ENCODE results near the gene HSPB9.
"Not testable (repeated sequence)": the region's sequence is repeated elsewhere in the genome, so short reads cannot be mapped to it uniquely, and the experiment has no call there.

HSPB9 gene

GRCh38 chr17:42120161-42120769 lies 2.3 kb upstream of the HSPB9 start:
- no peak for DNase-seq

- DNase-seq, result peak; percentile 78
Measured at GRCh38 chr17:42120770-42121769, 1.5 kb upstream of the HSPB9 start, which contains the start of gene KAT2A. TSS of gene KAT2A (minus strand) at chr17:42121367. CDS start at chr17:42121304, 63 bp downstream.

GRCh38 chr17:42124256-42124655 lies 1.7 kb downstream of the HSPB9 start:
- no peak for DNase-seq

- DNase-seq, result no peak
Measured at GRCh38 chr17:42125565-42125964, 3.0 kb downstream of the HSPB9 start.

- no peak for DNase-seq
Measured at GRCh38 chr17:42126836-42127235, 4.2 kb downstream of the HSPB9 start.

- DNase-seq, result no peak
Measured at GRCh38 chr17:42127414-42127813, 4.8 kb downstream of the HSPB9 start.

- DNase-seq, result no peak
Measured at GRCh38 chr17:42129109-42129837, 6.7 kb downstream of the HSPB9 start.

GRCh38 chr17:42130310-42130936 lies 7.8 kb downstream of the HSPB9 start:
- no peak for DNase-seq

GRCh38 chr17:42131232-42131631 lies 8.6 kb downstream of the HSPB9 start:
- DNase-seq, result no peak

GRCh38 chr17:42131981-42132432 lies 9.4 kb downstream of the HSPB9 start:
- DNase-seq, result no peak

- no peak for DNase-seq
Measured at GRCh38 chr17:42132941-42133340, 10.3 kb downstream of the HSPB9 start.

- DNase-seq, result peak; percentile 42
Measured at GRCh38 chr17:42133461-42134041, 10.9 kb downstream of the HSPB9 start.

- DNase-seq, result no peak
Measured at GRCh38 chr17:42135151-42135550, 12.5 kb downstream of the HSPB9 start.

- DNase-seq, result no peak
Measured at GRCh38 chr17:42135664-42136653, 13.4 kb downstream of the HSPB9 start.

GRCh38 chr17:42136654-42137051 lies 14.0 kb downstream of the HSPB9 start:
- DNase-seq, result no peak

- DNase-seq, result no peak
Measured at GRCh38 chr17:42138749-42139492, 16.3 kb downstream of the HSPB9 start.

- DNase-seq, result not testable (repeated sequence)
Measured at GRCh38 chr17:42140690-42141089, 18.1 kb downstream of the HSPB9 start.

GRCh38 chr17:42141382-42141781 lies 18.8 kb downstream of the HSPB9 start:
- no peak for DNase-seq

GRCh38 chr17:42142371-42142896 lies 19.8 kb downstream of the HSPB9 start:
- DNase-seq, result no peak

- not testable (repeated sequence) for DNase-seq
Measured at GRCh38 chr17:42143138-42143537, 20.5 kb downstream of the HSPB9 start.
